SK-N-SH (cell line): ENCODE results near the gene PPP1R9B. TPM values are rescaled to one million over a fixed set of nuclear protein-coding genes. Genes with fewer than 3 reads are reported as not detected.

Experiments
- CTCF ChIA-PET: fragments of 300-600, 350-600 bp; formaldehyde crosslinking; extraction: SDS; loops from one replicate; lab custom pipeline; 2021; lab: Yijun Ruan, JAX
- POLR2A ChIA-PET: fragments of 350-600 bp; sonication (Branson Sonifier 250); formaldehyde crosslinking; extraction: SDS; loops from one replicate; lab custom pipeline; 2020; ENCODE audit warnings: antibody characterized with exemption, inconsistent platforms; lab: Yijun Ruan, JAX
- DNase-seq: peaks from one replicate; pipeline ENCODE4 v3.0.0; 2012
- H2AFZ ChIP-seq: fragments of 200-600 bp; sonication (generic); 2 replicates; pipeline ENCODE4 v1.8.1; 2016; ENCODE audit warnings: antibody characterized with exemption, mild to moderate bottlenecking, low read depth
- H3F3A ChIP-seq: fragments of 200-600 bp; sonication (generic); replicated peaks from 2 replicates; pipeline ENCODE3; 2016; ENCODE audit warnings: antibody characterized with exemption, mild to moderate bottlenecking; ENCODE audit not compliant: insufficient read depth
- H3K27ac ChIP-seq, 2 experiments: fragments of 200-500 bp in 1 of 2; fragments of 200-600 bp in 1 of 2; sonication (Bioruptor generic) in 1 of 2; sonication (generic), shearing (Covaris generic) in 1 of 2; 2 replicates each; pipeline versions ENCODE4 v1.5.1 to v1.6.1; 2014 to 2016; ENCODE audit warnings: low read depth in 2 of 2, inconsistent platforms in 1 of 2, low read length in 1 of 2, mild to moderate bottlenecking in 1 of 2, mixed read lengths in 1 of 2
- H3K27me3 ChIP-seq: fragments of 200-600 bp; sonication (generic), shearing (Covaris generic); 2 replicates; pipeline ENCODE4 v1.6.1; 2016; ENCODE audit warnings: mixed run types; ENCODE audit not compliant: insufficient read depth
- H3K36me3 ChIP-seq, 2 experiments: fragments of 200-500 bp in 1 of 2; fragments of 200-600 bp in 1 of 2; sonication (Bioruptor generic) in 1 of 2; sonication (generic) in 1 of 2; replicated peaks in 1 of 2; 2 replicates each; pipeline versions ENCODE3 to v1.5.1; 2014 to 2016; ENCODE audit warnings: low read length in 1 of 2, mild to moderate bottlenecking in 1 of 2; ENCODE audit not compliant: insufficient read depth in 2 of 2, control insufficient read depth in 1 of 2
- H3K4me1 ChIP-seq, 2 experiments: fragments of 200-500 bp in 1 of 2; fragments of 200-600 bp in 1 of 2; sonication (Bioruptor generic) in 1 of 2; sonication (generic), shearing (Covaris generic) in 1 of 2; 2 replicates each; pipeline versions ENCODE4 v1.5.1 to v1.6.1; 2014 to 2016; ENCODE audit warnings: low read depth in 1 of 2, low read length in 1 of 2, mixed run types in 1 of 2; ENCODE audit not compliant: insufficient read depth in 2 of 2, control insufficient read depth in 1 of 2
- H3K4me2 ChIP-seq: fragments of 200-600 bp; sonication (generic), shearing (Covaris generic); 2 replicates; pipeline ENCODE4 v1.6.1; 2017; ENCODE audit warnings: mixed run types
- H3K4me3 ChIP-seq, 2 experiments: fragments of 200-500 bp in 1 of 2; fragments of 200-600 bp in 1 of 2; sonication (Bioruptor generic) in 1 of 2; sonication (generic), shearing (Covaris generic) in 1 of 2; 2 replicates each; pipeline versions ENCODE4 v1.5.1 to v1.8.1; 2014 to 2016; ENCODE audit warnings: low read depth in 2 of 2, inconsistent platforms in 1 of 2, low read length in 1 of 2, mild to moderate bottlenecking in 1 of 2, mixed read lengths in 1 of 2, moderate library complexity in 1 of 2
- H3K79me2 ChIP-seq: fragments of 200-600 bp; sonication (generic); 2 replicates; pipeline ENCODE4 v1.8.1; 2017; ENCODE audit warnings: mild to moderate bottlenecking; ENCODE audit not compliant: insufficient read depth
- H3K9ac ChIP-seq: fragments of 200-600 bp; sonication (generic); 2 replicates; pipeline ENCODE4 v1.6.1; 2017; ENCODE audit warnings: mixed run types
- H3K9me2 ChIP-seq: fragments of 200-600 bp; sonication (generic); 2 replicates; pipeline ENCODE4 v1.6.1; 2017; ENCODE audit warnings: mixed run types
- H3K9me3 ChIP-seq: fragments of 200-600 bp; sonication (generic); 2 replicates; pipeline ENCODE4 v1.6.1; 2017; ENCODE audit warnings: mixed run types, mild to moderate bottlenecking, moderate library complexity
- H4K20me1 ChIP-seq: fragments of 200-600 bp; sonication (generic); 2 replicates; pipeline ENCODE4 v1.6.1; 2017; ENCODE audit warnings: mild to moderate bottlenecking, mixed run types; ENCODE audit not compliant: insufficient read depth
- CHD2 ChIP-seq: fragments of 150-350 bp; IDR thresholded peaks from 2 replicates; pipeline ENCODE4 v1.6.1; 2018; ENCODE audit warnings: low read length; ENCODE audit not compliant: partially characterized antibody
- ELF1 ChIP-seq: IDR thresholded peaks from 2 replicates; pipeline ENCODE4 v1.4.0; 2012
- EZH2phosphoT487 ChIP-seq: fragments of 200-600 bp; sonication (generic); IDR thresholded peaks from 2 replicates; pipeline ENCODE4 v1.6.1; 2017; ENCODE audit warnings: low read depth, mixed run types, mild to moderate bottlenecking, antibody characterized with exemption, moderate library complexity, borderline replicate concordance
- FOSL2 ChIP-seq: IDR thresholded peaks from 2 replicates; pipeline ENCODE4 v1.4.0; 2012; ENCODE audit warnings: low read depth, mild to moderate bottlenecking, moderate library complexity, borderline replicate concordance
- FOXJ3 ChIP-seq: sonication (generic); formaldehyde crosslinking; IDR thresholded peaks from 2 replicates; pipeline ENCODE4 v1.5.1; 2020; ENCODE audit warnings: mild to moderate bottlenecking, missing genetic modification reagents
- GABPA ChIP-seq: IDR thresholded peaks from 2 replicates; pipeline ENCODE4 v1.4.0; 2012; ENCODE audit warnings: low read depth, mild to moderate bottlenecking
- NRF1 ChIP-seq: IDR thresholded peaks from 2 replicates; pipeline ENCODE4 v1.6.1; 2012; ENCODE audit warnings: low read depth, mild to moderate bottlenecking, low read length
- RAD21 ChIP-seq: IDR thresholded peaks from 2 replicates; pipeline ENCODE4 v1.6.1; 2012; ENCODE audit warnings: mild to moderate bottlenecking, low read length
- RXRA ChIP-seq: IDR thresholded peaks from 2 replicates; pipeline ENCODE4 v1.4.0; 2012; ENCODE audit warnings: low read depth, mild to moderate bottlenecking, borderline replicate concordance
- SIN3A ChIP-seq: IDR thresholded peaks from 2 replicates; pipeline ENCODE4 v1.6.1; 2012; ENCODE audit warnings: low read depth, mild to moderate bottlenecking, low read length, moderate library complexity, borderline replicate concordance
- TAF1 ChIP-seq: IDR thresholded peaks from 2 replicates; pipeline ENCODE4 v1.6.1; 2012; ENCODE audit warnings: low read depth, mild to moderate bottlenecking, low read length, moderate library complexity, borderline replicate concordance
- TEAD4 ChIP-seq: IDR thresholded peaks from 2 replicates; pipeline ENCODE4 v1.4.0; 2012; ENCODE audit warnings: mild to moderate bottlenecking, borderline replicate concordance; ENCODE audit not compliant: insufficient read depth
- YY1 ChIP-seq: IDR thresholded peaks from 2 replicates; pipeline ENCODE4 v1.4.0; 2012; ENCODE audit warnings: low read depth, mild to moderate bottlenecking
- WGBS: methylation state at CpG from one replicate; pipeline ENCODE4 v1.1.6; 2017; ENCODE audit warnings: low lambda C conversion rate; 5-methylcytosine and 5-hydroxymethylcytosine counted together
- polyA plus RNA-seq, 3 experiments: library from polyadenylated mRNA; depleted of rRNA; stranded (reverse); fragments of >200 nt; gene quantifications; 2 replicates each; pipeline ENCODE4 v1.2.3, GENCODE V29; 2012
- TF ChIP-seq, protein P1 (sequence below): fragments of 200-600 bp; sonication (generic); IDR thresholded peaks from 2 replicates; pipeline ENCODE4 v1.6.1; 2017; ENCODE audit warnings: antibody characterized with exemption, mild to moderate bottlenecking, moderate library complexity
- TF ChIP-seq, protein P2 (sequence below): fragments of 150-350 bp; IDR thresholded peaks from 2 replicates; pipeline ENCODE4 v1.6.1; 2016; ENCODE audit warnings: mild to moderate bottlenecking, low read depth, low read length
- TF ChIP-seq, protein P3 (sequence below): IDR thresholded peaks from 2 replicates; pipeline ENCODE4 v1.4.0; 2012; ENCODE audit warnings: low read depth

Gene PPP1R9B
- polyA plus RNA-seq, 1 of the 3 experiments (the other 2 are of a cell fraction): 35.2 TPM

DNA sequence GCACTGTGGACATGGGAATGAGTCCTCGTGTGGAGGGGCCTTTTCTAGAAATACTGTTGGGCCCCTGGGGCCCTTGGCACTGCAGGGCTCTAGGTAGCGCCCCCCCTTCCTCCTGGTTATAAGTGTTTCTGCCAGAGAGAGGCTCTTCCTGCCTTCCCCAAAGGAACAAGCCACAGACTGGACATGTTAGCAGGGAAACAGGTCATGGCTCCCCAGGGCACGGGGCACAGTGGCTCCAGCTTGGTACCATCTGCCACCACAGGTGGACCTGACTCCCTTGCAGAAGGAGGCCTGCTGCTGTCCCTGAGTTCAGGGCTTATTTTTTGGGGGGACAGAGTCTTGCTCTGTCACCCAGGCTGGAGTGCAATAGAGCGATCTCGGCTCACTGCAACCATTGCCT lies 46.5 kb downstream of the PPP1R9B start:
- DNase-seq: no peak
- POLR2A ChIA-PET: no interaction called here
- H3K4me2 ChIP-seq: no peak overlapping the region
- peaks cover 5 to 11% of the 10 kb centered on the region in 2 experiments for H3K36me3 ChIP-seq
- H3F3A ChIP-seq: peaks cover 9% of the 10 kb centered on the region
- H3K9me3 ChIP-seq: no peaks in the 10 kb centered on the region
- H3K9me2 ChIP-seq: no peaks in the 10 kb centered on the region
- no peaks in the 10 kb centered on the region for H3K27me3 ChIP-seq
- TF ChIP-seq FOXJ3 (CRISPR knock-in tag): no peak
- no peak for TF ChIP-seq TAF1
- TF ChIP-seq, protein P1, sequence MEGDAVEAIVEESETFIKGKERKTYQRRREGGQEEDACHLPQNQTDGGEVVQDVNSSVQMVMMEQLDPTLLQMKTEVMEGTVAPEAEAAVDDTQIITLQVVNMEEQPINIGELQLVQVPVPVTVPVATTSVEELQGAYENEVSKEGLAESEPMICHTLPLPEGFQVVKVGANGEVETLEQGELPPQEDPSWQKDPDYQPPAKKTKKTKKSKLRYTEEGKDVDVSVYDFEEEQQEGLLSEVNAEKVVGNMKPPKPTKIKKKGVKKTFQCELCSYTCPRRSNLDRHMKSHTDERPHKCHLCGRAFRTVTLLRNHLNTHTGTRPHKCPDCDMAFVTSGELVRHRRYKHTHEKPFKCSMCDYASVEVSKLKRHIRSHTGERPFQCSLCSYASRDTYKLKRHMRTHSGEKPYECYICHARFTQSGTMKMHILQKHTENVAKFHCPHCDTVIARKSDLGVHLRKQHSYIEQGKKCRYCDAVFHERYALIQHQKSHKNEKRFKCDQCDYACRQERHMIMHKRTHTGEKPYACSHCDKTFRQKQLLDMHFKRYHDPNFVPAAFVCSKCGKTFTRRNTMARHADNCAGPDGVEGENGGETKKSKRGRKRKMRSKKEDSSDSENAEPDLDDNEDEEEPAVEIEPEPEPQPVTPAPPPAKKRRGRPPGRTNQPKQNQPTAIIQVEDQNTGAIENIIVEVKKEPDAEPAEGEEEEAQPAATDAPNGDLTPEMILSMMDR: no peak
- TF ChIP-seq EZH2phosphoT487: no peak
- no peak for TF ChIP-seq SIN3A
- TF ChIP-seq, protein P2, sequence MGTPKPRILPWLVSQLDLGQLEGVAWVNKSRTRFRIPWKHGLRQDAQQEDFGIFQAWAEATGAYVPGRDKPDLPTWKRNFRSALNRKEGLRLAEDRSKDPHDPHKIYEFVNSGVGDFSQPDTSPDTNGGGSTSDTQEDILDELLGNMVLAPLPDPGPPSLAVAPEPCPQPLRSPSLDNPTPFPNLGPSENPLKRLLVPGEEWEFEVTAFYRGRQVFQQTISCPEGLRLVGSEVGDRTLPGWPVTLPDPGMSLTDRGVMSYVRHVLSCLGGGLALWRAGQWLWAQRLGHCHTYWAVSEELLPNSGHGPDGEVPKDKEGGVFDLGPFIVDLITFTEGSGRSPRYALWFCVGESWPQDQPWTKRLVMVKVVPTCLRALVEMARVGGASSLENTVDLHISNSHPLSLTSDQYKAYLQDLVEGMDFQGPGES: no peak
- 0 out of 2 replicates have a peak, but pooled peaks cover 3% of the 10 kb centered on the region for H4K20me1 ChIP-seq
- CTCF ChIA-PET: interaction anchor here (1.1 to 15.0 kb wide), 10 partner anchors 10 to 193 kb away, joined by 3 to 297 read pairs (median 10); partner anchors contain the start of gene PDK2
- H2AFZ ChIP-seq: no peak overlapping the region
- no peak overlapping the region for H3K9ac ChIP-seq
- WGBS: 94% methylated on average over 5 of the region's 5 CpGs
- H3K79me2 ChIP-seq: no peaks in the 10 kb centered on the region
- H3K4me3 ChIP-seq: no peak overlapping the region
- no peak overlapping the region for H3K27ac ChIP-seq
- peaks cover 0 to 24% of the 10 kb centered on the region in 2 experiments; a peak in 1 of 4 replicates for H3K4me1 ChIP-seq

DNA sequence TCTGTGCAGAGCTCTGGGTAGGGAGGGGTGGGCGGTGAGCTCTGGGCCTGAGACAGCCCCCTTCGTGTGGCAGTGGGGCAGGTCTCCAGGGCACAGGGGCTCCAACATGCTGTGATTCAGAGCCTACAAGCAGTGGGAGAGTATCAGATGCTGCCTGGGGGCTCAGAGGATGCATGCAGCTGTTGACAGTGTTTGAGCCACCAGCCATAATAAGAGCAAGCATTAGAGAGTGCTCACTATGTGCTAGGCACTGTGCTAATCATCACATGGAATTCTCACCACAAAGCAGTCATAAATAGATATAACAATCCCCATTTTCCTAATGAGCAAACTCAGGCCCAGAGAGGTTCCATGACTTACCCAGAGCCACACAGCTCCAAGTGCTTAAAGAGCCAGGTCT lies 47.2 kb downstream of the PPP1R9B start:
- CTCF ChIA-PET: interaction anchor here (0.8 to 15.0 kb wide), 13 partner anchors 10 to 106 kb away, joined by 3 to 297 read pairs (median 6); partner anchors contain the start of genes COL1A1, PDK2 and PPP1R9B
- Histone ChIP-seq H2AFZ (no peak overlapping the region), H3K4me2 (no peak overlapping the region), H3K9me2 (no peaks in the 10 kb centered on the region), H3F3A (peaks cover 9% of the 10 kb centered on the region), H3K27me3 (no peaks in the 10 kb centered on the region), H3K9me3 (no peaks in the 10 kb centered on the region), H3K79me2 (no peaks in the 10 kb centered on the region), H3K4me3 (no peak overlapping the region), H3K27ac (no peak overlapping the region; a peak in 1 of 4 replicates), H3K9ac (no peak overlapping the region), H3K4me1 (peaks cover 0 to 24% of the 10 kb centered on the region in 2 experiments; a peak in 1 of 4 replicates), H4K20me1 (0 out of 2 replicates have a peak, but pooled peaks cover 3% of the 10 kb centered on the region), H3K36me3 (peaks cover 5 to 13% of the 10 kb centered on the region in 2 experiments)
- DNase-seq: no peak
- TF ChIP-seq FOSL2 (no peak), FOXJ3 (CRISPR knock-in tag) (no peak), TAF1 (no peak), YY1 (no peak), NRF1 (no peak), RXRA (no peak), CHD2 (no peak), GABPA (no peak), RAD21 (no peak), ELF1 (no peak), EZH2phosphoT487 (no peak), TEAD4 (no peak)
- TF ChIP-seq, protein P3, sequence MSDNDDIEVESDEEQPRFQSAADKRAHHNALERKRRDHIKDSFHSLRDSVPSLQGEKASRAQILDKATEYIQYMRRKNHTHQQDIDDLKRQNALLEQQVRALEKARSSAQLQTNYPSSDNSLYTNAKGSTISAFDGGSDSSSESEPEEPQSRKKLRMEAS: no peak
- POLR2A ChIA-PET: interaction anchor here (1.0 kb wide), 1 partner anchor 28 kb away, joined by 3 read pairs; no protein-coding TSS in a partner anchor
- WGBS: no CpG with 5 or more reads among the region's 2 CpGs
